SIG-M5 treated with dmso at 0.1 percent for 504 hours (cell line): ENCODE results near the gene DIS3L.
"Not testable (repeated sequence)": the region's sequence is repeated elsewhere in the genome, so short reads cannot be mapped to it uniquely, and the experiment has no call there.

Source experiments
- DNase-seq: peaks from one replicate; lab custom pipeline; 2025; ENCODE audit not compliant: unreplicated experiment; lab: John Stamatoyannopoulos, UW

Gene DIS3L

DNA sequence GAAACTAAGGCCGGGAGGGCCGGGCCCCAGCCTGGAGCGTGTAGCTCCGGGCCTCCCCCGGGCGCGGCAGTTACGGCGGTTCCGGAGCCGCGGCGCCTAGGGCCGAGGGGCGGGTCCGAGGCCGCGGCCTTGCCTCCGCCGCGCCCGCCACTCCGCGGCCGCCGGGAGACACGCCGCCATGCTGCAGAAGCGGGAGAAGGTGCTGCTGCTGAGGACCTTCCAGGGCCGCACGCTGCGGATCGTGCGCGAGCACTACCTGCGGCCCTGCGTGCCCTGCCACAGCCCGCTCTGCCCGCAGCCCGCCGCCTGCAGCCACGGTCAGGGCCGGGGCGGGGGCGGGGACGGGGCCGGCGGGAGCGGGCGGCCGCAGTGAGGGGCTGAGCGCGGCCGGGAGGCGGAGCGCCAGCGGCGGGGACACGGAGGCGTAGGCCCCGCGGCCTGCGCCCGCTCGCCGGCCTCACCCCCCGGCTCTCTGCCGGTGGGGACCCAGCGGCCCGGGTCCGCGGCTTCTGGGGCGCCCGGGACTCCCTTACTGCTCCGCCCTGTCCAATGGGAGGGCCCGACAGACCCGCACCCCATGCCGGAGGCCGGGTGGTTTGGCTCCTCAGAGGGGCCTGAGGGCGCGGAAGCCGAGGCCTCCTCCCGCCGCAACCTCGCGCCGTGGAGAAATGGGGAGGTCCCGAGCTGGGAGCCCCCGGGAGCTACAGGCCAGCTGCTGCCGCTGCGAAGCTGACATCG, at the start of gene DIS3L:
Gene DIS3L (plus strand): TSS at position 150 of the 738 bp plus-strand sequence. CDS start 29 bp downstream, at position 179.
- peak; percentile 60 for DNase-seq

DNA sequence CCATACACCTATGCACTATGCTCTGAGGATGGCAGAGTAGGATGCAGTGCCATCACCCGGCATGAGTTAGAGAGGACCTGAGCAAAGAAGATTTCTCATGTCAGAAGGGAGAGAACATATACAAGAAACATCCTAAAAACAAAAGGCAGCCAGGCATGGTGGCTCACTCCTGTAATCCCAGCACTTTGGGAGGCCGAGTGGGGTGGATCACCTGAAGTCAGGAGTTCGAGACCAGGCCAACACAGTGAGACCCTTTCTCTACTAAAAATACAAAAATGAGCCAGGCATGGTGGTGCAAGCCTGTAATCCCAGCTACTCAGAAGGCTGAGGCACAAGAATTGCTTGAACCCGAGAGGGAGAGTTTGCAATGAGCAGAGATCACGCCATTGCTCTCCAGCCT, 47.5 kb upstream of the DIS3L start:
- DNase-seq = not testable (repeated sequence)

DNA sequence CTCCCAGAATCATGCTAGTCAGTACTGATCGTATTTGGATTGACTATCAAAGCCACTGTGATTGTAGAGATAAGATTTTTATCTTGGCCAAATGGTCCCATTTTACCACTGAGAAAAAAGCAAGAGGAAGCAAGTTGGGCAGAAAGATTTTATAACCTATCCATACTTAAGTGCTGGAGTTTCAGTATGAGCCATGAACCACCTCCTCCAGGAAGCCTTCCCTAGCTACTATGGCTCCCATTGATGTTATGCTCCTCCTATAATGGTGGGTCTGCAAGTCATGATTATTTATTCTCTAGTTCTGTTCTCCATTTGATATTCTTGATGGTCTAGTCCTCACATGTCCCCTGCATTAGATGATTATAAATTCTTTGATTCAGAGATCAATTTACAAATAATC, 46.4 kb upstream of the DIS3L start:
- no peak for DNase-seq

DNA sequence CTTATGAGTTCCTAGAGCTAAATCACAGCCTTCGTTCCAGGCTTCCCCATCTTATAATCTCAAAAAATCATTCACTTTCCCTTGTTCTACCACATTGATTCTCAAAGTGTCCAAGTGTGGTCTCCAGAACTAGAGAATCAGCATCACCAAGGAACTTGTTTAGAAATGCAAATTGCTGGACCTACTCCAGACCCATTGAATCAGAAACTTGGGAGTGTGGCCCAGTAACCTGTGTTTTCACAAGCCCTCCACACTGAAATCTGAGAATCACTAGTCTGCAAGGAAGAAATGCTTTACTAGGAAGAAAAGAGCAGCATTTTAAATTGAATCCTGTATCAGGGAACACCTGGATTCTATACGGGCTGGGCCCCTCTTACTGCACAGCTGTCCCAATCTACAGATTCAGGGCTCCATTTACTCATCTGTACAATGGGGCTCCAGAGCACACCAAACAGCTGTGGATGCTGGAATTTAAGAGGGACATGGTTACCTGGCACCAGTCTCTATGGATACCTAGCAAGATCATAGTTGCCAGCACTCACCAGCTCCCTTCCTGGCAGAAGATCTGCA, 43.7 kb upstream of the DIS3L start:
- DNase-seq = no peak

DNA sequence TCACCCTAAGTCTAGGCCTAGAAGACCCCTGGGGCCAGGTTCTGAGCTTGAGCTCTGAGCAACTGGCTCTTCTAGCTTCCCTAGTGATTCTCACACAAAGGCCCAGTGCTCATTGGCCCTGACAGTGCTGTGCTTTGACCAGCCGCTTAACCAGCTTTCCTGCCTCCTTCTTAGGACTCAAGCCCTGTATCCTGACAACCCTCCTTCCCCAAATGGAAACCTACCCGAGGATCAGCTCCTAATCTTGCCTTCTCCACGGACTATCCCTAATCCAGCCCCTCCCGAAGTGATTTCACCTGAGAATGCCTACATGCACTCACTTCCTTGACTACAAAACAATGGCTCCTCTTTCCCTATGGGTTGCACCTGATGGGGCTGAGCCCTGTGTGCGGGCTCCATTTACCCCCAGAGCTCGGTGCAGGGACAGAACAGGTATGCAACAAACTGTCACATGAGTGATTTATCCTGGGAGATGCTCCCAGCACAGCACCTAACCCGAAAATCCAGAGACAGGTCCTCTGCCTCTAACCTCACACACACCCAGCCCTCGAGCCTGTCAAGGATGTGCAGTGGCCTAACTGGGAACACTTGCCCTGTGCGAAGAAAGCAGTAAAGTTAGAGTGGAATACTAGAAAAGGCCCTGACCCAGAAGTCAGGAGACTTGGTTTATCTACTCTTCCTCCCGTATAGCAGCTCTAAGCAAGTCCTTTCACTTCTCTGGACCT, 42.1 kb upstream of the DIS3L start:
- no peak for DNase-seq

DNA sequence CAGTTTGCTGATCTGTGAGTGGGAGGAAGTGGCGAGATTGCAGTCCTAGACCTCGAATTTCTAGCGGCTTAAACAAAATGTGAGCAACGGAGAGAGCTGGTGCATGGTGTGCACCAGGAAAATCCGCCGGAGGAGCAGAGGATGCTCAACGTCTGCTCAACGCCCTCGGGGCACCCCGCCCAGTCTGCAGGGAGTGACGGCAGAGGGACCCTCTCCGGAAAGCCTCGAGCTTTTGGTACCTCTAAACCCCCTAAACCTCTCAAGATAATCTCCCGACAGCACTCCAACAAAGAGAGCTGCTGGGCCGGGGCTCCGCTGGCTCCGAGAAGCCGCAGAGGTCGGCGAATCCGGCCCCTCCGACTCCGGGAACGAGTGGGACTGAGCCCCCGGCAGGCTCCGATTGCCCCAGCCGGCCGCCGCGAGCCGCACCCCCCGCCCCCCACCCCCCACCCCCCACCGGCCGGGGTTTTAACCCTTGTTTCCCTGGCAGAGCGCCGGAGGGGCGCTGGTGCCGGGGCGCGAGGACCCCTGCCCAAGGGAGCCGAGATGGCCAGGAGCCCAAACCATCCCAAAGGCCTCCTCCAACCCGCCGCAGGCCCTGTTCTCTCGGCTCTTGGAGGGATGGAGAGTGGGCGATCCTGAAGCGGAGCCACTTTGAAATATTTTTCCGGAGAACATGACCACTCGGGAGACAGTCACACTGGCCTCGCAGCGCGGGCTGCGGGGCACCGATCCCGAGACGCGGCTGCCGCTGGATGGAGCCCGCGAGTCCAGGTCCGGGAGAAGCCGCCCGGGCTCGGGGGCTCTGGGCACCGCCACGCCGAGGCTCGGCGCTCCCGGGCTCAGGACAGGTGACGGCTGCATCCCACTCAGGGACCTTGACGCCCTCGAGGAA, 41.3 kb upstream of the DIS3L start:
- peak; percentile 8 for DNase-seq

DNA sequence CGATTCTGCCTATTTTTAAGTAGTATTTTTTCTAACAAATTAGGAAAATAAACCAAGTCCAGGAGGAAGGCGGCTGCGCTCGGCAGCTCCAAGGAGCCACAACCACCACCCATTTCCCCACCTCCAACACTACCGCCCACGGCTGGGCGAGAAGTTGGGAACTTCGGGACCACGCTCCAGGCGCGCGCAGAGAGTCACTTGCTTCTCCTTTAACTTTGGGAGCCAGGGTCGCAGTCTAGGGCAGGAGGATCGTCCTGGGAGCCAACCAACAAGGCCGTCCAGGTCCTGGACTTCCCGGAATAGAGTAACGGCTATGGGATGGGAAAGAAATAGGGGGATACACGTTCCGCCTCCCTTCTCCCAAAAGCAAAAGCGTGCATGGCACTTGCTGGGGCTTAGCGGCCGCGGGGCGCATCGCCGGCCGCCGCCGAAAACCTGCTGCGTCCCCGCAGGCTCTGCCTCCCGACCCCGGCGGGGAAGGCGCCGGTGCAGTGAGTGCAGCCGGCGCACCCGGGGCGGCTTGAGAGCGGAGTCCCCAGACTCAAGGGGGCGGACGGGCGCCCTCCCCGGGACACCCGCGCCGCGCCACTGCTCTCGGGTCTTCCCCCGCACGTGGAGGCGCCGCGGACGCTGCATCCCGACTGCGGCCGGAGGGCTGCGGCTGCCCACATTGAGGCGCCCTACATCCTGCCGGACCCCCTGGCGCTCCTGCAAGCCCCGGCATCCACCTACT, 40.5 kb upstream of the DIS3L start:
- no peak for DNase-seq

DNA sequence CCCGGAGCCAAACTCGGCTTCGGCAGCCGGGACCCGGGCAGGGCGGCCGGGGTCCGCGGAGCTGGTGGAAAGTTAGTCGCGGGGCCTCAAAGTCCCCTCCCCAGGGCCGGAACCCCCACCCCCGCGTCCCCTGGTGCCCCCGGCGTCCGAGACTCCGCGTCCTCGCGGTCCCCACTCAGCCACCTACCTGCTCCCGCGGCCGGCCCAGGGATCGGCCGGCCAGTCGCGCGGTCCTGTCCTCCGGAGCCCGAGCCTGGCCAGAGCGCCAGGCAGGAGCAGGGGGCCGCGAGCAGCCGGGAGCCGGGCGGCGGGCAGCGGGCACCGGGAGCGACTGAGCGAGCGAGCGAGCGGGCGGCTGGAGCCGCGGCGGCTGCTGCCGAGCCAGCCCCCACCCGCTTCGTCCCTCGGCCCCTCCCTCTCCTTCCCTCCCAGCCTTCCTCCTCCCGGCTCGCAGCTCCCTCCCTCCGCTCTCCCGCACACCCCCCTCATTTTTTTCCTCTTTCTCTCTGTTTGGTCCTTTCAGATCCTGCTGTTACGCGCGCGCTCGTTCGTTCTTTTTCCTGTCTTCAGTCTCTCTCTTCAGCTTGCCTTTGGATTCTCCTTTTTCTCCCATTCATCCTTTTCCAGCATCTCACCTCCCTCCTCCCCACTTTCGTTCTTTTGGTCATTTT, 39.8 kb upstream of the DIS3L start, which contains the start of gene MEGF11:
Gene MEGF11 (minus strand): TSS at position 333 of the 671 bp plus-strand sequence. CDS start 125,347 bp downstream, outside the sequence.
- no peak for DNase-seq

DNA sequence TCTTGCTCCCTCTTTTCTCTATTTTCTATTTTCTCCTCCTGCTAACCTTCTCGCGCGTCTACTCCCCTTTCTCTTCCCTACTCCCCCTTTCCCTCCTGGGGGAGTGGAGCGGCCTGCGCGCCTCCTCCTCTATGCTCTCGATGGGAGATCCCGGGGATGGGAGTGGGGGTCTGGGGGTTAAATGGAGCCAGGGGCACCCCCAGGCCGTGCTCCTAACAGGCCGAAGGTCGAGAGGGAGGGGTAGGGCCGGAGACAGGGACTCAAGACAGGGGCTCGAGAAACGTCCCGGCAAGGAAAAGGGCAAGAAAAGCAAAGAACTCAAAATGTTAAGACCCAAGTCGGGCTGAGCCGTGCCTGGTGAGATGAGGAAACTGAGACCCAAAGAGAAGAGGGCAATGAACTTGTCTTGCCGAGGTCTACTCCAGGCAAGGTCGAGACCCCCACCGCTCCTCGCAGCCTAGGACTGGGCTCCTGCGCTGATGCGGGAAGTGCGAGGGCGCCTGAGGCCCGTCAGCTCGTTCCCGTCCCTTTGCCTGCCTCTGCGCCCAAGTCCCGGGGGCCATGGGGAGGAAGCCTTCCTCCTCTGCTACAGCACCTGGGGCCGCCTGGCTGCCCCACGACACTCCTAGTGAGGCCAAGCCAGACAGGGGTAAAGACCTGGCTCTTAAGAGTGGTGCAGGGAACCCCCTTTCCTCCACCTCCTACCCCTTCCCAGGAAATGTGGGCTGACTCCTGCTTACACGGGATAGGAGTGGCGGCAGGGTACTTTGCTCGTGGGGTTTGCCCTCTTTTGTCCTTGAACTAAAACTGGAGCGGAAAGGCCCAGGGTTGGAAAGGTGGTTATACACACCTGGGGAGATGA, 39.0 kb upstream of the DIS3L start:
- DNase-seq = no peak

DNA sequence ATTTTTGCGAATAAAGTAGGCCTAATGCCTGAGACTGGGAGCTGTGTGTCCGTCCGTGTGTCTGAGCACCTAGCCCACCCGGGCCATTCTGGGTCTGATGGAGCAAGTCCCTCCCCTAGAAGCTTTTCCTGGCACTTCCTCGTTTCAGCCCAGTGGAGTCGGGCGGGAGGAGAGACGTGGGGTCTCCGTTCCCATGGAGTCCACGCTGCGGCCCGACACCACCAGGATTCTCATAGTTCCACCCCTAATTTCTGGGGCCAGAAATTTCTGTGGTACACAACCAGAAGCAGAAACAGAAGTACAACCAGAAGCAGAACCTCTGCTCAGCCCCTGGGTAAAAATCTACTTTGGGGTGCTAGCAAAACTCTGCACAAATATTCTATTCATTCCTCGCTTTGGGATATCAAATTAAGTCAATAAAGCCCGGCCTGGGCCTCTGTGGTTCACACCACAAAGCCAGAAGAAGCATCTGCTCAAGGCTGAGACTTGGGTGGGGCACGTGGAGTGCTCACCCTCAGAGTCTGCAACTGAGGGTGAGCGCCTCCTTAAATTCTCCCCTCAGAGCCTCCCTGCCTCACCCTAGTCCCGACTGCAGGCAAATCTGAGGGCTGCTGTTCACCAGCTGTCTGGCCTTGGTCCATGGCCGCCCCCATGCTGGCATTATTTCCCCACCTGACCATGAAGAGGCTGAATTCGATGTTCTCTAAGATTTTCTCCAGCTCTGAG, 38.3 kb upstream of the DIS3L start:
- DNase-seq = no peak

DNA sequence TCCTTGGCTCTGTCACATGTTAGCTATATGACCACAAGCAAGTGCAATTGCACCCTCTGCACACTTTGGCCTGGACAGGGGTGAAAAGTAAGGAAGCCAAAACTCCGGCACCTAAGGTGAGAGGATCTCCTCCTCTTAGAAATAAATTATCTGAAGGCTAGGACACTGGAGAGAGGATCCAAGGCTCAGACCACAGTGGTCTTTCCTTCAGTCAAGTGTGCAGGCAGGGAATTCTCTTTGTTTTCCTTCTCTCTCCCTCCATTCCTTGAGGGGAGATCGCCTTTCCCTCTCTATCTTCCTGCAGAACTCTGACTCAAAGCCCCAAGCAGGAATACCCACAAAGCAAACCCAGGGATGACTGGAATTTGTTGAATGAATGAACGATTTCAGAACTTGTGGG, 36.7 kb upstream of the DIS3L start:
- no peak for DNase-seq

DNA sequence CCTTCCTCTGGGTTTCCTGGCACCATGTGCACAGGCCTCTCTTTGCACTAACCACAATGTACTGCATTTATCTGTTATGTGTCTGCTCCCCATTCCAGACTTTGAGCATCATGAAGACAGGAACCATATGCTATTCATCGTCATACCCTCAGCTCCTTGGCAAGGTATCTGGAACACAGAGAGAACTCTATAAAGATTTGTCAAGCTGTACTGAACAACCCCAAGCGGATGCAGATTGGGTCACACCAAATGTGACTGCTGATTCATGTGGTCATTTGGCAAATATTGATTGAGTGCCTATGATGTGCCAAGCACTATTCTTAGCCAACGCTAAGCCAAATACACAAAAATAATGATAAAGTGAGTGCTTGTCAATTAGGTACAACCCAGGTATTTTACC, 32.3 kb upstream of the DIS3L start:
- no peak for DNase-seq

DNA sequence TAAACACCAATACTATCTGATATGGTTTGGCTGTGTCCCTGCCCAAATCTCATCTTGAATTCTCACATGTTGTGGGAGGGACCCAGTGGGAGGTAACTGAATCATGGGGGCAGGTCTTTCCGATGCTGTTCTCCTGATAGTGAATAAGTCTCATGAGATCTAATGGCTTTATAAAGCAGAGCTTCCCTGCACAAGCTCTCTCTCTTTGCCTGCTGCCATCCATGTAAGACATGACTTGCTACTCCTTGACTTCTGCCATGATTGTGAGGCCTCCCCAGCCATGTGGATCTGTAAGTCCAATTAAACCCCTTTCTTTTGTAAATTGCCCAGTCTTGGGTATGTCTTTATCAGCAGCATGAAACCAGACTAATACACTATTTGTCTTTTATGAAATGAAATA, 30.5 kb upstream of the DIS3L start:
- DNase-seq = not testable (repeated sequence)

DNA sequence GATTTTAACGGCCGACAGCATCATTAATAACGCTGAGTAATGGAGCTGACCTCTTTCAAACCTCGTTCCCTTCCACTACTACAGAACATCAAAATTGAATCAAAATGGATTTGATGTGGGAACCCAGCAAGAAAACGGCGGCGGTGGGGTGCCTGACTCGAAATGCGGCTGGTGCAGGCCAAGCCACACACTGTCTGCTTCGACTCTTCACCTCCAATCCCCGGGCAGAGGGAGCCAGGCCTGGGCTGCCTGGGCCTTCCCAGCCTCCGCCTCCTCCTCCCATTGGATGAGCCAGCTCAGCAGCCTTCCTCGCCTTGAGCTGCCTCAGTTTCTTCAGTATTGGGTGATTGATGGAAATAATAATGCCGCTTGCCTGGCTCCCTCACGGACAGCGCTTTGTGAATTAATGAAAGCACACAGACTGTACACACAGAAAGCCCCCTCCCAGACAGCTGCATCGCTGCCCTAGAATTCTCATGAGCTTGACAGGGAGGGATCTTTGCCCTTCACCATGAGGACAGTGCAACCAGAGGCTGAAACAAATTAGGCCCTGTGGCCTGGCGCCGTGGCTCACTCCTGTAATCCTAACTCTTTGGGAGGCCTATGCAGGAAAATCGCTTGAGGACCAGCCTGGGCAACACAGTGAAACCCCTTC, 28.4 kb upstream of the DIS3L start:
- DNase-seq = no peak

DNA sequence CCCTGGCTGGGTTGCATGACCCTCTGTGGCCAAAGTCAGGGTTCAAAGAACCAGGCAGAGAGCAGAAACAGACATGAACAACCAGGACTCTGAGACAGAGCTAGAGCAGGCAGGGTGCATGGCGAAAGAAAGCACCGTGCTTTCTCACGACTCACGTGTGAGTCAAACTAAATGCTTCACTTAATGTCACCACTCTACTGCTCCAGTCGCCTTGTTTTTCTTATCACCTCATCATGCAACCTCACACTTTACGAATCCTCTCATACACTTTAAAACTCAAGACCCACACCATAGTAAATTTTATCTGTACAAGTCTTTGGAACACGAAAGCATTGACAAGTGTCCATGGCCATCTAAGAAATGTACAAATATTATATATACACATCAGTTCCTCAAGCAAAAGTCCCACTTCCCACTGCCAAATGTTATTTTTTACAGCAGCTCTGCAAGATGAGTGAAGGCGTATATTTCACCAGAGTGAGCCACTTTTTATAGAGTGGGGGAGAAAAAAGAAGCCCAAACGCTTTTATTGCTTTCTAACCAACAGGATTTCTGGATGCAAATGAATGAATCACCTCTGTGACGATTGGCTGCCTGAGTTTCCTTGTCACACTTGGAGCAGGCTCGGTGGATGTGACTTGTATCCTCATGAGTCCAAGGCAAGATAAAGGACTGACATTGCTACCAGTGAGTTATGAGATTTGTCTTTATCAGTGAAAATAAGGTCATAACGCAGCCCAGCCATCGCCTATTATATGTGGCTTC, 23.9 kb upstream of the DIS3L start:
- peak; percentile 92 for DNase-seq

DNA sequence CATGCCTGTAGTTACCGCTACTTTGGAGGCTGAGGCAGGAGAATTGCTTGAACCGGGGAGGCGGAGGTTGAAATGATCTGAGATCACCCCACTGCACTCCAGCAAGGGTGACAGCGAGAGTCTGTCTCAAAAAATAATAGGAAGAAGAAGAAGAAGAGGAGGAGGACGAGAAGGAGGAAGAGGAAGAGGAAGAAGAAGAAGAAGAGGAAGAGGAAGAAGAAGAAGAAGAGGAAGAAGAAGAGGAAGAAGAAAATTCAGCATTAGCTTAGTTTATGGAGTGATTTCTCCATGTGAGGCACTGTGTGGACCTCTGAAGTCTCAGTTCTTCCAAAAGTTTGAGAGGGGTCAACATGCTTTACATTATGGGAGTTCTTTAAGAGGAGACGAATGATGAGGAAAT, 22.4 kb upstream of the DIS3L start:
- no peak for DNase-seq

DNA sequence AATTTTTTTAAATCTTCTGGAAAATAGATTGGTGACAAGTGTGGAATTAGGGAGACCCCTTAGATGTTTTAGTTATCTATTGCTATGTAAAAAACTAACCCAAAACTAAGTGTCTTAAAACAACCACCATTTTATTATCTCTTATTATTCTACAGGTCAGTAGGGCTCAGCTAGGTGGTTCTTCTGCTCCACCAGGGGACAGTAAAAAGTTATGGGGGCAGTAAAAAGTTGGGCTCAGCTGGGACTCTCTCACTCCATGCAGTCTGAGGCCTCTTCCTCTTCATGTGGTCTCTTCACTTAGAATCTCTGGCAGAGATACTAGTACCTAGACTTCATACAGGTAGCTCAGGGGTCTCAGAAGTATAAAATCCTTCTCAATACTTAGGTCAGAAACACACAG, 18.0 kb upstream of the DIS3L start:
- DNase-seq = no peak
